ENCODE results near the gene KIF21B.
A peak's percentile ranks its signal among the peaks of the same experiment; 100 is the strongest.

Gene KIF21B, protein sequence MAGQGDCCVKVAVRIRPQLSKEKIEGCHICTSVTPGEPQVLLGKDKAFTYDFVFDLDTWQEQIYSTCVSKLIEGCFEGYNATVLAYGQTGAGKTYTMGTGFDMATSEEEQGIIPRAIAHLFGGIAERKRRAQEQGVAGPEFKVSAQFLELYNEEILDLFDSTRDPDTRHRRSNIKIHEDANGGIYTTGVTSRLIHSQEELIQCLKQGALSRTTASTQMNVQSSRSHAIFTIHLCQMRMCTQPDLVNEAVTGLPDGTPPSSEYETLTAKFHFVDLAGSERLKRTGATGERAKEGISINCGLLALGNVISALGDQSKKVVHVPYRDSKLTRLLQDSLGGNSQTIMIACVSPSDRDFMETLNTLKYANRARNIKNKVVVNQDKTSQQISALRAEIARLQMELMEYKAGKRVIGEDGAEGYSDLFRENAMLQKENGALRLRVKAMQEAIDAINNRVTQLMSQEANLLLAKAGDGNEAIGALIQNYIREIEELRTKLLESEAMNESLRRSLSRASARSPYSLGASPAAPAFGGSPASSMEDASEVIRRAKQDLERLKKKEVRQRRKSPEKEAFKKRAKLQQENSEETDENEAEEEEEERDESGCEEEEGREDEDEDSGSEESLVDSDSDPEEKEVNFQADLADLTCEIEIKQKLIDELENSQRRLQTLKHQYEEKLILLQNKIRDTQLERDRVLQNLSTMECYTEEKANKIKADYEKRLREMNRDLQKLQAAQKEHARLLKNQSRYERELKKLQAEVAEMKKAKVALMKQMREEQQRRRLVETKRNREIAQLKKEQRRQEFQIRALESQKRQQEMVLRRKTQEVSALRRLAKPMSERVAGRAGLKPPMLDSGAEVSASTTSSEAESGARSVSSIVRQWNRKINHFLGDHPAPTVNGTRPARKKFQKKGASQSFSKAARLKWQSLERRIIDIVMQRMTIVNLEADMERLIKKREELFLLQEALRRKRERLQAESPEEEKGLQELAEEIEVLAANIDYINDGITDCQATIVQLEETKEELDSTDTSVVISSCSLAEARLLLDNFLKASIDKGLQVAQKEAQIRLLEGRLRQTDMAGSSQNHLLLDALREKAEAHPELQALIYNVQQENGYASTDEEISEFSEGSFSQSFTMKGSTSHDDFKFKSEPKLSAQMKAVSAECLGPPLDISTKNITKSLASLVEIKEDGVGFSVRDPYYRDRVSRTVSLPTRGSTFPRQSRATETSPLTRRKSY (N-terminal part only)

DNA sequence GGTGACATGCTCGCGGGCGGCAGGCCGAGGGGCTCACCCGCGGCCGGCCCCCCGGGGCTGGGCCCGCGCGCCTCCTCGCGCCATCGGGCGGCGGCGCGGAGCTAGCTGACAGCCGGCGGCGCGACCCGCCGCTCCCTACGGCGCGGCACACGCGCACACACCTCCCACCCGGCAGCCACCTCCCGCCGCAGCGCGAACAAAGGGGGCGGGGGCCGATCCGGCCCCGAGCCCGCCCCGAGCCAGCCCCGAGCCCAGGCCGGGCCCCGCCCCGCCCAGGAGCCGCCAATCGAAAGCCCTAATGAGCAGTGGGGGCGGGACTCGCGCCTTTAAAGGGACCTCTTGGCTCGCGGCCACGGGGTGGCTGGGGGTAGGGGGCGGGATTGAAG is at the start of gene KIF21B:
TSS of gene KIF21B (minus strand) at position 198 of the 386 bp plus-strand sequence. CDS start 331 bp downstream, outside the sequence.
- DNase-seq: peak; percentile 45
- Histone ChIP-seq H3K27me3 (replicated peaks) (no peaks in the 10 kb centered on the region), H3K36me3 (replicated peaks) (no peaks in the 10 kb centered on the region), H3K4me3 (ENCODE audit: low read depth, low read length) (peak within 1 kb of the TSS; percentile 64), H3K27ac (no peak within 1 kb of the TSS)
- TF ChIP-seq, protein P1, sequence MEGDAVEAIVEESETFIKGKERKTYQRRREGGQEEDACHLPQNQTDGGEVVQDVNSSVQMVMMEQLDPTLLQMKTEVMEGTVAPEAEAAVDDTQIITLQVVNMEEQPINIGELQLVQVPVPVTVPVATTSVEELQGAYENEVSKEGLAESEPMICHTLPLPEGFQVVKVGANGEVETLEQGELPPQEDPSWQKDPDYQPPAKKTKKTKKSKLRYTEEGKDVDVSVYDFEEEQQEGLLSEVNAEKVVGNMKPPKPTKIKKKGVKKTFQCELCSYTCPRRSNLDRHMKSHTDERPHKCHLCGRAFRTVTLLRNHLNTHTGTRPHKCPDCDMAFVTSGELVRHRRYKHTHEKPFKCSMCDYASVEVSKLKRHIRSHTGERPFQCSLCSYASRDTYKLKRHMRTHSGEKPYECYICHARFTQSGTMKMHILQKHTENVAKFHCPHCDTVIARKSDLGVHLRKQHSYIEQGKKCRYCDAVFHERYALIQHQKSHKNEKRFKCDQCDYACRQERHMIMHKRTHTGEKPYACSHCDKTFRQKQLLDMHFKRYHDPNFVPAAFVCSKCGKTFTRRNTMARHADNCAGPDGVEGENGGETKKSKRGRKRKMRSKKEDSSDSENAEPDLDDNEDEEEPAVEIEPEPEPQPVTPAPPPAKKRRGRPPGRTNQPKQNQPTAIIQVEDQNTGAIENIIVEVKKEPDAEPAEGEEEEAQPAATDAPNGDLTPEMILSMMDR (IDR thresholded peaks at IDR 0.05; ENCODE audit: low read depth, low read length, missing control alignments): no peak
- in situ Hi-C loops (cut with HindIII; ENCODE audit: low pct_ligation_motif_present, low sequenced_read_pairs): no loop called here

DNA sequence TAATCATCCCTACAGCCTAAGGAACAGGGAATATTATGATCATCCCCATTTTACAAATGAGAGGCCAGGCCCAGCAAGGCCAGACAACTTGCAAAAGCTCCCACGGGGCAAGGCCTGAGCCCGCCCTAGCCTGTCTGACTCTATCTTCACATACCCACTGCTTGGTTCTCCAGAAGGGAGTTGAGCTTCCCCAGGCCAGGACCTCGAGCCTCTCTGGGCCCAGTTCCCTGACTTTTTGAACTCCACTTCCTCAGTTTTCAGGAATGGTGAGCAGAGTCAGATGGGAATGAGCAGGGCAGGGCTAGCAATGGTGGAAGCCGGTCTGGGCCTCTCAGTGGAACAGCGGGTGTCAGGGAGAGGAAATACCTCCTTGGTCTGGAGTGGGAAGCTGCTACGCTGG is 49.4 kb upstream of the KIF21B start:
- DNase-seq: no peak
- Histone ChIP-seq H3K4me3 (ENCODE audit: low read depth, low read length) (no peak overlapping the region), H3K36me3 (replicated peaks) (no peaks in the 10 kb centered on the region), H3K27ac (no peak overlapping the region), H3K27me3 (replicated peaks) (no peaks in the 10 kb centered on the region)
- in situ Hi-C loops (cut with HindIII; ENCODE audit: low pct_ligation_motif_present, low sequenced_read_pairs): no loop called here
- TF ChIP-seq, protein P1 (IDR thresholded peaks at IDR 0.05; ENCODE audit: low read depth, low read length, missing control alignments): no peak

DNA sequence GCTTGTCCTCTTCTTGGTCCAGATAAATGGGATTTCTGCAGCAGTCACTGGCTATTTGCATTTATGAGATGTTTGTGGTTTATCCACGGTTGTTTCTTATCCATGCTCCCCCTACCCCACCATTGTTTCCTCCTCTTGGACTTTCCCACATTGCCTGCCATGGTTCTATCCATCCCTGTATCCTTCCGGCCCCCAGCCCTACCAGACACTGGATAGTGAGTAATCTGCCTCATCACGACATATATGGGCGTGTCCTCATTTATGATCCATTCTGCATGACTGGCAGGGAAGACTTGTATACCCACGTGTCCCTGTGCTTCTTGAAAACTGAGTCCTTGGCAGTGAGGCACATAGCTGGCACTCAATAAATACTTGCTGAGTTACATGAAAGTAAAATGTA is 48.6 kb upstream of the KIF21B start:
- peak; percentile 29 for DNase-seq
- Histone ChIP-seq H3K27ac (no peak overlapping the region), H3K27me3 (replicated peaks) (no peaks in the 10 kb centered on the region), H3K36me3 (replicated peaks) (no peaks in the 10 kb centered on the region), H3K4me3 (ENCODE audit: low read depth, low read length) (no peak overlapping the region)
- in situ Hi-C loops (cut with HindIII; ENCODE audit: low pct_ligation_motif_present, low sequenced_read_pairs): no loop called here
- TF ChIP-seq, protein P1 (IDR thresholded peaks at IDR 0.05; ENCODE audit: low read depth, low read length, missing control alignments): no peak

DNA sequence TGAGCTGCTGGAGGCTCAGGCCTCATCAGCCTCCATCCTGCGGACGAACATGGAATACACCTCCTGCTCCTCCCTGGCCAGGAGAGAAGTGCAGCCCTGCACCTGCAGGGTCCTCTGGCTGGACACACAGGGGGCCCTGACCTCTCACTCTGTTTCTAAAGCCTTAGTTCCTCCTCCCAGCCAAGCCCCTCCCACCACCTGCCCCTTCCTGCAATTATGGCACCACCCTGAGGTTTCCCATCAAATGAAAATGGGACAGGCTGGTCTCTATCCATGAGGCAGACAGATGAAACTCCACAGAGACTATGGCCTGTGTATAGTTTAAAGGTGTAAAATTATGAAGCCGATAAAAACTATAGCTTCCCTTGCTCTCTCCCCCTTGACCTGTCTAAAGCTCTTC is 46.1 kb upstream of the KIF21B start:
- Histone ChIP-seq H3K27me3 (replicated peaks) (no peaks in the 10 kb centered on the region), H3K36me3 (replicated peaks) (no peaks in the 10 kb centered on the region), H3K4me3 (ENCODE audit: low read depth, low read length) (no peak overlapping the region), H3K27ac (no peak overlapping the region)
- TF ChIP-seq, protein P1 (IDR thresholded peaks at IDR 0.05; ENCODE audit: low read depth, low read length, missing control alignments): no peak
- in situ Hi-C loops (cut with HindIII; ENCODE audit: low pct_ligation_motif_present, low sequenced_read_pairs): no loop called here
- no peak for DNase-seq

DNA sequence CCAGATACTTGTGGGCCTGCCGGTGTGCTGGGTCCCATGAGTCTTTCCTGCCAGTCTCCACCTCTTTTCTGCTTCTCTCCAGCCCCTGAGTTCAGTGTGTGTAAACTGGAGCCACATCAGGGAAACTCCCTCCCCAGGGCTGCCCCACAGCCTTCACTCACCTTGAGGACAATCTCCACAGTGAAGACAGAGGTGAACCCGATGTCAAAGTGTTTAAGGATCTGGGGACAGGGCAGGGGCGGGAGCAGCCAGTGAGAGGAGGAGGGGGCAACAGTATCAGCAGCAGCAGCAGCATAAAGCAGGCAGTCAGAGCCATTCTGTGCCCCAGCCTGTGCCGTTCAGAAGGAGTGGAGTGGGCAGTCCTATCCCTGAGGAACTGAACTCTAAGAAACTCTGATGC is 45.5 kb upstream of the KIF21B start:
- Histone ChIP-seq H3K27me3 (replicated peaks) (no peaks in the 10 kb centered on the region), H3K27ac (no peak overlapping the region), H3K36me3 (replicated peaks) (no peaks in the 10 kb centered on the region), H3K4me3 (ENCODE audit: low read depth, low read length) (no peak overlapping the region)
- in situ Hi-C loops (cut with HindIII; ENCODE audit: low pct_ligation_motif_present, low sequenced_read_pairs): no loop called here
- TF ChIP-seq, protein P1 (IDR thresholded peaks at IDR 0.05; ENCODE audit: low read depth, low read length, missing control alignments): no peak
- no peak for DNase-seq
